Choroid plexus epithelial cell (primary cell): Measurements from ENCODE around the gene TSHZ3.

Source experiments
- DNase-seq: peaks from one replicate; pipeline ENCODE4 v3.0.0-alpha.2; 2010; ENCODE audit warnings: low read depth
- H3K4me3 ChIP-seq: 2 replicates; pipeline ENCODE4 v1.5.1; 2011; ENCODE audit warnings: low read depth, mild to moderate bottlenecking, control low read depth, low read length, moderate library complexity
- TF ChIP-seq, protein P1 (sequence below): conservative IDR thresholded peaks from 2 replicates; pipeline ENCODE4 v1.5.1; 2011; ENCODE audit warnings: low read depth, mild to moderate bottlenecking, control low read depth, inconsistent platforms, low read length, moderate library complexity

Gene TSHZ3

DNA sequence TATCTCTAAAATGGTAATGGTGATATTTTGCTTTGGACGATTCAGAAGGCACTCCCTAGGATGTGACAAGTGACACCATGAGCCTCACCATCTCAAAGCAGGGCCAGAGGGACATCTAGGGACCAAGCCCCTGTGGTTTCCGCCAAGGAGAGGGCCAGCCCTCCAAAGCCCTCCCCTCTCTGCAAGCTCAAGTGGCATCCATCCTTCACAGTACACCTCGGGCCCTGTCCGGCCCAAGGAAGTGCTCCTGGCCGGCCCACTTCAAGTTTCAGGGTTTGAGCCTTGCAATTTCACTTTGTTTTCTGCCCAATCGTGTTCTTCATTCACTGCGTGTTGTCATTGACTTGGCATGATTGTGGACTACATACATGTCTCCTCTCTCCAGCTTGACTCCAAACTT lies 82.5 kb downstream of the TSHZ3 start:
- TF ChIP-seq, protein P1, sequence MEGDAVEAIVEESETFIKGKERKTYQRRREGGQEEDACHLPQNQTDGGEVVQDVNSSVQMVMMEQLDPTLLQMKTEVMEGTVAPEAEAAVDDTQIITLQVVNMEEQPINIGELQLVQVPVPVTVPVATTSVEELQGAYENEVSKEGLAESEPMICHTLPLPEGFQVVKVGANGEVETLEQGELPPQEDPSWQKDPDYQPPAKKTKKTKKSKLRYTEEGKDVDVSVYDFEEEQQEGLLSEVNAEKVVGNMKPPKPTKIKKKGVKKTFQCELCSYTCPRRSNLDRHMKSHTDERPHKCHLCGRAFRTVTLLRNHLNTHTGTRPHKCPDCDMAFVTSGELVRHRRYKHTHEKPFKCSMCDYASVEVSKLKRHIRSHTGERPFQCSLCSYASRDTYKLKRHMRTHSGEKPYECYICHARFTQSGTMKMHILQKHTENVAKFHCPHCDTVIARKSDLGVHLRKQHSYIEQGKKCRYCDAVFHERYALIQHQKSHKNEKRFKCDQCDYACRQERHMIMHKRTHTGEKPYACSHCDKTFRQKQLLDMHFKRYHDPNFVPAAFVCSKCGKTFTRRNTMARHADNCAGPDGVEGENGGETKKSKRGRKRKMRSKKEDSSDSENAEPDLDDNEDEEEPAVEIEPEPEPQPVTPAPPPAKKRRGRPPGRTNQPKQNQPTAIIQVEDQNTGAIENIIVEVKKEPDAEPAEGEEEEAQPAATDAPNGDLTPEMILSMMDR, result no peak
- DNase-seq, result no peak
- no peak overlapping the region for H3K4me3 ChIP-seq

DNA sequence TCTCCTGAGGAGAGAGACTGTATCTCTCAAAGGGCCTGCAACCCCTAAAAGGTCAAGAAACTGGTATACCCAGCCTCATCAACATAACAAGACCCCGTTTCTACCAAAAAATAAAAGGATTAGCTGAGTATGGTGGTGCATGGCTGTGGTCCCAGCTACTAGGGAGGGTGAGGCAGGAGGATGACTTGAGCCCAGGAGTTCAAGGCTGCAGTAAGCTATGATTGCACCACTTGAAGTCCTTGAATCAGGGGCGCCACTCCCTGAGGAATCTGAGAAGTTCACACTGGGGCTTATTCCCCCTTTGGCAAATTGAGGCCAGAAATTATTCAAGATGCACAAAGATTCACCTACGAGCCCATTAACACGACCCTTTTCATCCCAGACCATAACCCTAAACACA lies 83.0 kb downstream of the TSHZ3 start:
- TF ChIP-seq, protein P1, result no peak
- H3K4me3 ChIP-seq, result no peak overlapping the region
- DNase-seq, result no peak

GRCh38 chr19:31264041-31264778 lies 85.0 kb downstream of the TSHZ3 start:
- H3K4me3 ChIP-seq, result no peak overlapping the region
- TF ChIP-seq, protein P1, result no peak
- DNase-seq, result no peak

GRCh38 chr19:31263328-31263727 lies 85.9 kb downstream of the TSHZ3 start:
- TF ChIP-seq, protein P1, result no peak
- no peak for DNase-seq
- peak overlapping the region; percentile 18 for H3K4me3 ChIP-seq

- H3K4me3 ChIP-seq, result peak overlapping the region; percentile 28
- DNase-seq, result peak; percentile 55
Observed at GRCh38 chr19:31262725-31263191, 86.5 kb downstream of the TSHZ3 start.

GRCh38 chr19:31261603-31262212 lies 87.5 kb downstream of the TSHZ3 start:
- H3K4me3 ChIP-seq, result no peak overlapping the region
- peak; percentile 33 for DNase-seq
- TF ChIP-seq, protein P1, result no peak

More at GRCh38 chr19:31262725-31263191, 86.5 kb downstream of the TSHZ3 start:
- TF ChIP-seq, protein P1, result no peak
